Lower leg skin (tissue), 3 donors: ENCODE measurements around the gene PNPLA3.

ENCODE experiments used
- POLR2A ChIP-seq, 2 donors: fragments of 450-650 bp; IDR thresholded peaks; one replicate each; pipeline ENCODE4 v1.6.1; 2016 to 2017; ENCODE audit warnings: antibody characterized with exemption in 2 of 2, mild to moderate bottlenecking in 1 of 2, moderate library complexity in 1 of 2
- TF ChIP-seq, protein P1 (sequence below), 3 donors: fragments of 450-650 bp; IDR thresholded peaks; one replicate each; pipeline ENCODE4 v1.5.1; 2016; ENCODE audit warnings: antibody characterized with exemption in 3 of 3, mild to moderate bottlenecking in 3 of 3, moderate library complexity in 2 of 3

DNA sequence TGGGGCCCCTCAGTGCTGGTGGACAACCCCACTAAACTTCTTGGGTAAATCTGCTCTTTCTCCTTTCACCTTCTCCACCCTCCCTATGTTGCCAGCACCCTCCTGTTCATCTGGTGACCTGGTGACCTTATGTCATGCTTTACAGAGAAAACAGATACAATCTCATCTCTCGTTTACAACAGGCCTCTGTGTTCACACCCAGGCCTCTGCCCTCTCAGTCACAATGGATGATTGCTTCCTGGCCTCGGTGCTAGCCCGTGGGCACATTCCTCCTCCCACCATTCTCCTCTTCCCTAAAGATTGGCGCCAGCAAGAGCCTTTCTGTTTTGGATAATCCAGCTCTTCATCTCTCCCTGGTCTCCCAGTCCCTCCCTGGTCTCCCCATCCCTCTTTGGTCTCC is 12.3 kb upstream of the PNPLA3 start:
- TF ChIP-seq, protein P1, sequence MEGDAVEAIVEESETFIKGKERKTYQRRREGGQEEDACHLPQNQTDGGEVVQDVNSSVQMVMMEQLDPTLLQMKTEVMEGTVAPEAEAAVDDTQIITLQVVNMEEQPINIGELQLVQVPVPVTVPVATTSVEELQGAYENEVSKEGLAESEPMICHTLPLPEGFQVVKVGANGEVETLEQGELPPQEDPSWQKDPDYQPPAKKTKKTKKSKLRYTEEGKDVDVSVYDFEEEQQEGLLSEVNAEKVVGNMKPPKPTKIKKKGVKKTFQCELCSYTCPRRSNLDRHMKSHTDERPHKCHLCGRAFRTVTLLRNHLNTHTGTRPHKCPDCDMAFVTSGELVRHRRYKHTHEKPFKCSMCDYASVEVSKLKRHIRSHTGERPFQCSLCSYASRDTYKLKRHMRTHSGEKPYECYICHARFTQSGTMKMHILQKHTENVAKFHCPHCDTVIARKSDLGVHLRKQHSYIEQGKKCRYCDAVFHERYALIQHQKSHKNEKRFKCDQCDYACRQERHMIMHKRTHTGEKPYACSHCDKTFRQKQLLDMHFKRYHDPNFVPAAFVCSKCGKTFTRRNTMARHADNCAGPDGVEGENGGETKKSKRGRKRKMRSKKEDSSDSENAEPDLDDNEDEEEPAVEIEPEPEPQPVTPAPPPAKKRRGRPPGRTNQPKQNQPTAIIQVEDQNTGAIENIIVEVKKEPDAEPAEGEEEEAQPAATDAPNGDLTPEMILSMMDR (IDR thresholded peaks at IDR 0.05) = no peak
- no peak for TF ChIP-seq POLR2A (IDR thresholded peaks at IDR 0.05)
